ENCODE measurements around the gene TBX1. TPM values are rescaled to one million over a fixed set of nuclear protein-coding genes. Genes with fewer than 3 reads are reported as not detected.

Gene TBX1
- 1.1 TPM for total RNA-seq

DNA sequence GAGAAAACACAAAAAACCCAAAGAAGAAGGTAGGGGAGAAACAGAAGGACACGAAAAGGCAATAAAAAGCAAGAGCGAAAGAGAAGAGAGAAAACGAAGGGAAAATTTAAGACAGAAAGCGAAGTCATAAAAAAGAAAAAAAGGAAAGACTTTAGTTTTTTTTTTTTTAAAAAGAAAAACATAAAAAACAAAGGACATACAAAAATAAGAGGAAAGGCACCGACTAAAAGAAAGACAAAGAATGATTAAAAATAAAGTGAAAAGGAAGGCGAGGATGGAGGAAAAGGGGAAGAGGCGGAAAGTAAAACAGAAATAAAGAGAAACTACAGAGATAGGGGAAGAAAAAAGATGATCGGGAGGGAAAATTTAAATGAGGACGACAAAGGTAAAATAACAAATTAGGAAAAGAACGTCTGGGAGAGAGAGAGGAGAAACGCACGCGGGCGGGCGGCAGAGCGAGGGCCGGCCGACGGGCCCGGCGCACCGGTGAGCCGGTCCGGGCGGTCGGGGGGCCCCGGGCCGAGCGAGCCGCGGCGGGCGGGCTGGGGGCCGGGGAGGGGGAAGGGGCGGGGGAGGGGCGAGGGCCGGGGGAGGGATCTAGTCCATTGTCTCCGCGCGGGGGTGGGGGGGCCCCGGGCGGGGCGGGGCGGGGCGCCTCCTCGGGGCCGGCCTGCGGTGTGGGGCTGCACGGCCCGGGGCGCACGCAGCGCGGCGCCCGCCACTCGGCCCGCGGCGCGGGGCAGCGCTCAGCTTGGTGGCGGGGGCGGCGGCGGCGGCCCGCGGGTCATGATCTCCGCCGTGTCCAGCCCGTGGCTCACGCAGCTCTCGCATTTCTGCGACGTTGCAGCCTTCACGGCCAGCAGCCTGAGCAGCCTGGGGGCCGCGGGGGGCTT is at the start of gene TBX1:
Gene TBX1 (plus strand): TSS at position 721 of the 893 bp plus-strand sequence. CDS start 66 bp downstream, at position 787.
- no peak for ATAC-seq

DNA sequence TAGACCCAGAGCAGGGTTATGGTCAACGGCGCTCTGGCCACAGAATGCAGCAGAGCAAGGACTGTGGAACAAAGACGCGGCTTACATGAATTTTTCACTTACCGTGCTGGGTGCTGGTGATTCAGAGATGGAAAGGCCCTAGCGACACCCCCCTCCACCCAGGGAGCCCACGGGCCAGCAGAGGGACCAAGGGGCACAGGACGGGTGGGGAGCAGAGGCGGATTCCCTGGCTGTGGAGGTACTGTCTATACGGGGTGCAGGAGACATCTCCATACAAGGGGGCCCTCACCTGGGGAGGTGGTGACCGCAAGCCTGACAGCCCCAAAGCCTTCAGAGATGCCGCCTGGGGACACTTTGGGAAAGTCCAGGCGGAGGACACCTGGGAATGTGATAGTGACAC is 47.3 kb upstream of the TBX1 start:
- ATAC-seq = no peak

DNA sequence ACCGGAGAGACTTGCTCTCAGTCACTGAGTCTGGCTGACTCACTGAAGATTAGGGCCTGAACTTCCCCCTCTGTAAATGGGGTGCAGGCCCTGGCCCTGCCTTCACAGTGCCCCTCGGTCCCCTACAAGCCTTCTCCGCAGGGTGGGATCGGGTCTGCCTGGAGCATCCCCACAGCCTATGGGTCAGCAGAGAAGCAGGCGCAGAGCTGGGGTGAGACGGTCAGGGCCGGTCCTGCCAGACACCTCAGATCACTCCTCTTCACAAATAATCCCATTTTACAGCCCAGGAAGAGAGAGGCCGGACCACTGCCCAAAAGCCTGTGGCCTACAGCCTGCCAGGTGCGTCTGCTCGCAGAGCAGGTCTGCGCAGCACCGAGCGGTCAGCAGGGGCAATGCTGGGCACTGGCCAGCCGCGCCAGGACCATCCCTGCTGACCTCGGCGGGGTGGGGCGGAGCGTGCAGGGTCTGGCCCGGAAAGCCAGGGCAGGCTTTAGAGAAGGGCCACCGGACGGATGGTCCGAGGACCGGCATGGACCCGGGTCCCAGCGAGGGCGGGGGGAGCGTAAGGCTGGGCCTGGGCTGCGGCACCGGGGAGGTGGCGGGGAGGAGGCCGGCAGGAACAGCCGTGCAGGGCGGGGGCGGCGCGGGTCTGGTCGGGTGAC is 46.8 kb upstream of the TBX1 start:
- ATAC-seq = peak; percentile 3

DNA sequence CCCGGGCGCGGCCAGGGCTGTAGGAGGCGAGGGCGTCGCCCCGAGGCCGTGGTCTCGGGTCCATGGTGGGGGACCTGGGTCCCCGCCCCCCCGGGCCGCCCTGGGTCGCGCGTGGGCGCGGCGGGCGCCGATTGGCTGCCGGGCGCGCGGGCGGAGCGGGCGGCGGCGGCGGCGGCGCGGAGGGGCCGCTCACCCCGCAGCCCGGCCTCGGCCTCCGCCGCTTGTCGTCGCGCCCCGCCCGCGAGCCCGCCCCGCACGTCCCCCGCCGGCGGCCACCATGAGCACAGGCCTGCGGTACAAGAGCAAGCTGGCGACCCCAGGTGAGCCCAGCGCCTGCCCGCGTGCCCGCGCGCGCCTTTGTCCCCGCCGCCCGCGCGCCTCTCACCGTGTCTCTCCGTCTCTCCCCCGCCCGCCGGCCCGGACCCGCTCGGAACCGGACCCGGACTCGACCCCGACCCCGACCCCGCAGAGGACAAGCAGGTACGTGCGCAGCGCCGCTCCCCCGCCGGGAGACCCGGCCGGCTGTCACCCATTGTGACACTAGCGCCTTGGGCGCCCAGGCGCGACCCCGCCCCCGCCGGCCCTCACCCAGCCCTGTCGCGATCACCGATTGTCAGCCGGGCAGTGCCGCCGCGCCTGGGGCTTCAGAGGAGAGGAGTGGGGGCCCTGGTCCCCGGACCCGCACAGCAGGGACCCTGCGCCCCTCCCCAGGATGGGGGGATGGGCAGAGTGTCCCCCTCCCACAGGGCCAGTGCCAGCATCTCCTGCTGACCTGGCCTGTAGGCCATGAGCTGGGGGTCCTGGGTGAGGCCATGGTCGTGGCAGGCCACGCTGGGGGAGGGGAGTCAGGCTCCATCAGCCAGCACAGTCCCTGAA is 46.0 kb upstream of the TBX1 start, which contains the start of gene SEPTIN5:
Gene SEPTIN5 (plus strand): TSS at position 192 of the 876 bp plus-strand sequence. CDS start 86 bp downstream, at position 278.
- ATAC-seq = no peak

DNA sequence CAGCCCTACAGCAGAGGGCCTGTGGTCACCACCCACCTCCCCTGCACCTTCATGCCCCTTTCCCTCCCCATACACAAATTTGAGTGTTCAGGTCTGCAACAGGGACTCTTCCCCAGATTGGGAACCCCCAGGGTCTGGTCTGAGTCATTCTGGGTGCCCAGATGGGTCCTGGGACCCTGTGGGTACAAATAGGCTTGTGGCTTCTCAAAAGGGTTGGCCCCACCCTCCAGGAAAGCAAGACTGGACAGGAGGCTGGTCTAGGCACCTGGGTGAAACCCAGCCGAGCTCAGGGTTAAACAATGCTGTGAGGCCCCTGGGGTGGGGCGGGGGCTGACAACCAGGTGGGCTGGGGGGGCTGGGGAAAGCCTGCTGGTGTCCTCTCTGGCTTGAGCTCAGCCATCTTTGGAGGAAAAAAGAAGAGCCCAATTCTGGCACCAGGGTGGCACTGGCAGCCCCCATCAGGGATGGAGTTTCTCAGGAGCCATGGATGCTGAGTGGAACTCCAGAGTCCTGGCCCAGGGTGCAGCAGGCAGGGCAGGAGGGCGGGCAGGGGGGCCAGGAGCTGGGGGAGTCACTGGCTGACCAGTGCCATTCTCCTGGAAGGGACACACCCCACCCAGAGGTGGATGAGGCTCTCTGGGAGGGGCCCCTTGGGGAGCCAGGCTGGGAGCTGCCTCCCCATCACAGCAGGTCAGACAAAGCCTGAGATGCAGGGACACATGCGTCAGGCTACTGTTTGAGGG is 45.2 kb upstream of the TBX1 start:
- no peak for ATAC-seq

DNA sequence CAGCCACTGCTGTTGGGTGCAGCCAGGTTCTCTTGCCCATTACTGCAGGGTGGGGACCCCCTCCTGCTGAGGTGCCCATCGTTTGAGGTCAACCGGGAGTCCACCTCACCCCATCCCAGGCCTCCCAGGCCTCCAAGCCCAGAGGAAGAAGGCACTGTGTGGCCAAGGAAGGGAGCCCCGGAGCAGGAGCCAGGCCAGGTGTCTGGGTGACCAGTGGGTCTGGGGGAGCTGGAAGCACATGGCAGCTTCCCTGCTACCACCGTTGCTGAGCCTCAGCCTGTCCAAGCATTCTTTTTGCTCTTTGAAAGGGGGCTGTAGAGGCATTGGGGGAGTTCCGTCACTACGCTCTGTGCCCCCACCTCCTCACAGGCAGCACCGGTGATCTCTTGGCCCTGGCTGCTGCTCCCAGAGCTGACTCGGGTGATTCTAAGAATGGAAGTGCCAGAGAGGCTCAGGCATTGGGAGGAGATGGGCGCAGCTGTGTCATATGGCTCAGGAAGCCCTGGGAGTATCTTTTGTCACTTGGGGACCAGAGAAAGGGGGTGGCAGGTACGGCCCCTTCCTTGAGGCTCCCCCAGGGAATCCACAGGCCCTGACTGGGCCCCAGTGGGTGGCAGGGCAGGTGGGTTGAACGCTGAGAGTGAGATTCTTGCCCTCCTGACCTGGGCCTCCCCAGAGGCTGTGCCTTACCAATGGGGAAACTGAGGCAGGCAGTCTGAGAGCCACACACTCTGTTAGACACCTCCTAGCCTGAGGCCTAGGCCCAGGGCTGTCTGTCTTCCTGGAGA is 44.3 kb upstream of the TBX1 start:
- ATAC-seq = no peak

DNA sequence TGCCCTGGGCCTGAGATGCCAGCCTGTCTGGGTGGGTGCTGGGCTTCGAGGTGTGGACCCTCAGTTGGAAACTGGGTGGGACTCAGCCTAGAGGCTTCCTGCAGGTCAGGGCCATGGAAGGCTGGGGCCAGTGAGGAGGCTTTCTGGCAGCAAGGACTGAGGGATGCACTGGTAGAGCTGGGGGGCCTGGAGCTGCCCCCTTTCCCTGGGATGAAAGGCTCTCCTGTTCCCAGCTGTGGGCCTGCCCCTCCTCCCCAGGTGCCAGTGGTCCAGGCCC is 43.8 kb upstream of the TBX1 start:
- ATAC-seq = no peak

DNA sequence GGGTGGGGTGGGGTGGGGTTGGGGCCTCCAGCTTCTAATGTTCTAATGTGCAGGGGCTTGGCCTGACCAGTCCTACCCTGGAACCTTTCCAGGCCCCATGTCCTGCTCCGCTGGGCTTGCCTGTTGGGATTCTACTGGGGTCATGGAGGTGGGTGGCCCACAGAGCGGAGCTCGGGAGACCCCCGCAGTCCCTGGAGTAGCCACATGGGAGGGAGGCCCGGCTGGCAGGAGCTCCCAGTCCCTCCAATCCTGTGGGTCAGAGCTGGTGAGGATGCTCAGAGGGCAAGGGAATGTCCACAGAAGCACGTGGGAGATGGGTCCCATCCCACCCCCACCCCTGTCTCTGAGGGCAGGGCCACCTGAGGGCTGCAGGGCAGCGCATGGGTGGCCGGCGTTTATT is 43.4 kb upstream of the TBX1 start:
- no peak for ATAC-seq

DNA sequence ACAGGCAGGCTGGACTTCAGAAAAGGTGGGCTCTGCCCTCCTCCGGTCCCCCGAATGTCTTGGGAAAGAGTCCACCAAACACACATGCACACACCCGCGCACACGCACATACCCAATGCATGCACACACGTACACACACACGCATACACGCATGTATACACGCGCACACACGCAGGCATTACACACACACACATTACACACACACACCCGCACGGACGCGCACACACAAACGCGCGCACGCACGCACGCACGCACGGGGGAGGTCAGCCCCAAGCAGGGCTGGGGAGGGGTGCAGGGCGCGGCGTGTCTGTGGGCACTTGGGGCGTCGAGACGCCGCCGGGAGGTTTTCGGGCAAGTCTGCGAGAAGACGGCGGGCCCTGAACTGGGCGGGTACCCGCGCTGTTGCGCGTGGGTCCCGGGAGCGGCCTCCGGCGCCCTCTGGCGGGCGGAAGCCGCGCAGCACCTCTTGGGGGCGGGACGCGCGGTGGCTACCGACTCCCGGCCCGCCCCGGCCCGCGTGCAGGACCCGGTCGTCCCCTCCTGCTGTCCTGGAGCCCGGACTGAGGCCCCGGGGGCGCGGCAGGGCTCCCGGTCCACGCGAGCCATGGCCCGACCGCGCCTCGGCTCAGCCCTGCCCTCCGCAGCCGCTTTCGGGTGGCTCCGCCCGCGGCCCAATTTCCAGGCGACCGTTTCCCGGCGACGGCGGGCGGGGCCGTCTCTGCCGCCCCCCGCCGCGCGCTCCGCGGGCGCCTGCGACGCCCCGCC is 42.7 kb upstream of the TBX1 start:
- peak; percentile 74 for ATAC-seq

DNA sequence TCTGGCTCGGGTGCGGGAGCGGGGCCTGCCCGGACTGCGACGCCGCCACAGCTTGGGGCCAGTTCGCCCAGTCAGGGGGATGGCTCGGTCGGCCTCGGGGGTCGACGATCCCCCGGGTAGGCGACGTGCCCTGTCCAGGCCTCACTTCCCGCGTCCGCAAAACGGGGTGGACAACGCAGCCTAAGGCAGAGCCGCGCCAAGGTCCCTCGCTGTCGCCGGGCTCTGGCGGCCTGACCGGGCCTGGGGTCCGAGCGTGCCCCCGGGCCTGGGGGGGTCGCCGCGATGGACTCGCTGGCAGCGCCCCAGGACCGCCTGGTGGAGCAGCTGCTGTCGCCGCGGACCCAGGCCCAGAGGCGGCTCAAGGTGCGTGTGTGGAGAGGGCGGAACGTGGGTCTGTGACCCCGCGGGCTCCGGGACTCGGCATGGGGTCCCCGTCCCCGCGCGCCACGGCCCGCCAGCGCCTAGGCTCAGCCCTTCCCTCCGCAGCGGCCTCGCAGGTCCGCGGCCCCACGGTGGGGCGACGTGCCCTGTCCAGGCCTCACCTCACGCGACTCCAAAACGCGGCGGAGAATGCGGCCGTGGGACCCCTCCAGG is 42.0 kb upstream of the TBX1 start:
- ATAC-seq = no peak

DNA sequence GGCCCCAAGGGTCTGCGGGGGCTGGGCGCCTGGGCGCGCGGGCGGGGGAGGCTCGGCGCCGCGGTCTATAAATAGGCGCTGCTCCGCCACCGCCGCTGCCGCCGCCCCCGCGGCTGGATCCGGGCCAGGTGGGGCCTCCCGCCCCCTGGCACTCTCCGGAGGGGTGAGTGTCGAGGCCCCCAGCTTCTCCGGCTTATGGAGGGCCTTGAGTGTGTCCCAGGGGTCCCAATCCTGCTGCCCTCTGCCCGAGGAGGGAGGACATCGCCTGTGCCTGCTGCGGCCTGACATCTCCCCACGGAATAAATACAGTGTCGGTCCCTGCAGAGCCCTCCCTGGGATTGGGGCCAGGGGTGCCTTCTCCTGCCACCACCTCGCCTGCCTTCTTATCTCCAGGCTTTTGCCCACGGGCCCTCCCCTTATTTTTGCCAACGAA is 41.5 kb upstream of the TBX1 start:
- ATAC-seq = no peak

DNA sequence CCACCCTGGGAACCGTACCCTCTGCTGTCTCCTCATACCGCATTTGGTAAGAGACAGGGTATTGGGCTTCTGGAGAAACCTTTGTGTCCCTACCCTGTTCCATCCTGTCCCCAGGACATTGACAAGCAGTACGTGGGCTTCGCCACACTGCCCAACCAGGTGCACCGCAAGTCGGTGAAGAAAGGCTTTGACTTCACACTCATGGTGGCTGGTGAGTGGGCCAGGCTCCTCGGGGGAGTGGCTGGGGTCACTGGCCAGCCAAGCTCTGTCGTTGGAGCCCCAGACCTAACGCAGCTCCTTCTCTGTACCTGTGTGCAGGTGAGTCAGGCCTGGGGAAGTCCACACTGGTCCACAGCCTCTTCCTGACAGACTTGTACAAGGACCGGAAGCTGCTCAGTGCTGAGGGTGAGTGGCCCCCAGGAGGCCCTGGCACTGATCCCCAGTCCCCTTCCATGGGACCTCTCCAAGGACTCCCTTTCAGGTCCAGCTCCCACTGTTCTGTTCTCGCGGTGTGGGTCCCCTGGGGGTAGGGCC is 41.0 kb upstream of the TBX1 start:
- ATAC-seq = no peak

DNA sequence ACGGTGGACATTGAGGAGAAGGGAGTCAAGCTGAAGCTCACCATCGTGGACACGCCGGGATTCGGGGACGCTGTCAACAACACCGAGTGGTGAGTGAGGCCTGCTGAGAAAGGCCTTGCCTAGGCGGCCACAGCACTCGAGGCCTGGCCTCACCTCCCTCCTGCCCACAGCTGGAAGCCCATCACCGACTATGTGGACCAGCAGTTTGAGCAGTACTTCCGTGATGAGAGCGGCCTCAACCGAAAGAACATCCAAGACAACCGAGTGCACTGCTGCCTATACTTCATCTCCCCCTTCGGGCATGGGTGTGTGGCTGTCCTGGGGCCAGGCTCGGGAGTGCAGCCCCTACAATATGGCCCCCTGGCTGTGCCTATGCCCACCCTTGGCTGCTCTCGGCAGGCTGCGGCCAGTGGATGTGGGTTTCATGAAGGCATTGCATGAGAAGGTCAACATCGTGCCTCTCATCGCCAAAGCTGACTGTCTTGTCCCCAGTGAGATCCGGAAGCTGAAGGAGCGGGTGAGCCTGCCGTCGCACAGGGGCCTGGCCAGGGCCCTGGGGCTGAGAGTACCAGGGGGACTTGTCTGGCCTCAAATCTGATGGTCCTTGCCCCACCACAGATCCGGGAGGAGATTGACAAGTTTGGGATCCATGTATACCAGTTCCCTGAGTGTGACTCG is 40.3 kb upstream of the TBX1 start:
- no peak for ATAC-seq

DNA sequence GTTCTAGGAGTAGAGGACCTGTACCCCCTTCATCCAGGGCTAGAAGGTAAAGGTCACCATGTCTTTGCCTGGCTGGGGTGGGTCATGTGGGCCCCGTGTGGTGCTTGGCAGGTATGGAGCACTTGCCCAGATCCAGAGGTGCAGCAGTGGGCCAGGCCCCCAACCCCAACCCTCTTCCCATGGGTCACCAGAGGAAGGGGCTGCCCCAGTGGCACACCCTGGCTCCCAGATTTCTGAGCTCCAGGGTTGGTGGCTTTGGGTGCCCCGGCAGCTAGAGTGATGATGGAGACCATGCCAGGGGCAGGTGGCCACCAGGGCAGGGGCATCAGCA is 39.6 kb upstream of the TBX1 start:
- ATAC-seq = no peak

DNA sequence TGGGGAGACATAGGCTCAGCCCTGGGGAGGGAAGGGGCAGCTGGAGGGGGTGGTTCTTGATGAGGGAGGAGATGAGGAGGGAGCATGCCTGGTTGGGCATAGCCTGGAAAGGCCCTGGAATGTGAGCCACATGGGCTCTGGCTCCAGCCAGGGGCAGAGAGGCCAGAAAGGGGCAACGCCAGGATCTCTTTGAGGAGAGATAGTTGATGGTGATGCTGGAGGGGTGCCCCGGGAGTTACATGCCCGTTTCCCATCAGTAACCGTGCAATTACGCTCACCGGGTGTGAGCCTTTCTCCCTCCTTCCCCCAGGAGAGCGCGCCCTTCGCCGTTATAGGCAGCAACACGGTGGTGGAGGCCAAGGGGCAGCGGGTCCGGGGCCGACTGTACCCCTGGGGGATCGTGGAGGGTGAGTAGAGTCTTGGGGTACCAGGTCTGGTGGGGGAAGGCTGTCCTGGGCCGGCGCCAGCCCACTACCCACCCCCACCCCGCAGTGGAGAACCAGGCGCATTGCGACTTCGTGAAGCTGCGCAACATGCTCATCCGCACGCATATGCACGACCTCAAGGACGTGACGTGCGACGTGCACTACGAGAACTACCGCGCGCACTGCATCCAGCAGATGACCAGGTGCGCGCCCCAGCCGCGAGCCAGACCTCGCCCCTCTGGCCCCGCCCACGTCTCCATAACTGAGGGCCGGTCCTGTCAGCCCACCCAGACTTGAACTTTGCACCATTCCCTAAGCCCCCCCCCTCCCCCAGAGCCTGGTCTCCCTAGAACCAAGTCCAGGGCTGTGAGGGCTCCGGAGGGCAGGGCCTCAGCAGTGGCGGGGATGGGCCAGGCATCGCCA is 39.0 kb upstream of the TBX1 start:
- ATAC-seq = no peak

DNA sequence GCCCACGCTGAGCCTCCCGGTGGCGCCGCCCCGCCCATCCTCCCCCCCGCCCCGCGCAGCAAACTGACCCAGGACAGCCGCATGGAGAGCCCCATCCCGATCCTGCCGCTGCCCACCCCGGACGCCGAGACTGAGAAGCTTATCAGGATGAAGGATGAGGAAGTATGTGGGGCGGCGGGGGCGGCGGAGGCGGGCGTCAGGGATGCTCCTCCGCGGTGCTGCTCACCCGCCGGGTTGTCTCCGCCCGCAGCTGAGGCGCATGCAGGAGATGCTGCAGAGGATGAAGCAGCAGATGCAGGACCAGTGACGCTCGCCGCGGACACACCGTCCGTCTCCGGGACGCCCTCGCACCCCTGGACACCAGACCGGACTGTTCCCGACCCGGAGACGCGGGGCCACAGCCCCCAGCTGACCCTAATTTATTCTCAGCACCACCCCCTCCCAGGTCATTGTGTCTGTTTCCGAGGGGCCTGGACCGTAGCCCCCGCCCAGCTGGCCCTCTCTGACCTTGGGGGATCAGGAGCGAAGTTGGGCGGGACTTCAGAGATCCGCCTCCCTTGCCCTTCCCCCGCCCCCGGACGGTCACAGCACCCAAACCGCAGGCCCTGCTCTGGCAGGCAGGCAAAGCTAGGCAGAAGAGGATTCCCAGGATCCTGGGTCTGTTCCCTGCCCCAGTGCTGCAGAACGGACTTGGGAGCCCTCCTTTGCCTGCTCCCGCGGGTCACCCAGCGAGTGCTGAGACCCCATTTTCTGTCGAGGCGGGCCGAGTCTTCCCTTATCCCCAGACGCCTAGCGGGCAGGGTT is 38.2 kb upstream of the TBX1 start:
- no peak for ATAC-seq

DNA sequence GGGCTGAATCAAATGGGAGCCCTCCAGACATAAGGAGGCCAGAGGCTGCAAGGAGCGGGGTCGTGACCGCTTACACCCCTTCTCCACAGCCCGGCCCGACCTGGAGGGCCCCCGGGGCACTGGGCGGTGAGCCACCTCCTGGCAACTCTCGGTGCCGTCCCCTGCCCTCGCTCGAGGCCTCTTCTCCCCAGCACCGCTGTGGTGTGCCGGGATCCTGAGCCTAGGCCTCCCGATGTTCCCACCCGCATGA is 37.7 kb upstream of the TBX1 start:
- no peak for ATAC-seq

Measured in esophagus mucosa (tissue), 1 donor.